MM.1S (cell line): ENCODE data around the gene PCED1B.

Source experiments
- DNase-seq: peaks from one replicate; pipeline ENCODE4 v3.0.0-alpha.2; 2015
- H2AFZ ChIP-seq: fragments of 300-600 bp; sonication (generic); 2 replicates; pipeline ENCODE4 v1.6.0; 2016; ENCODE audit warnings: antibody characterized with exemption, low read length
- H3F3A ChIP-seq: fragments of 300-600 bp; sonication (generic); 2 replicates; pipeline ENCODE4 v1.6.1; 2016; ENCODE audit warnings: mild to moderate bottlenecking, antibody characterized with exemption, low read length, moderate library complexity, mixed read lengths; ENCODE audit not compliant: insufficient read depth
- H3K27ac ChIP-seq: fragments of 300-600 bp; sonication (generic); 2 replicates; pipeline ENCODE4 v1.5.1; 2016; ENCODE audit warnings: mild to moderate bottlenecking, low read length
- H3K27me3 ChIP-seq: fragments of 300-600 bp; sonication (generic); replicated peaks from 2 replicates; pipeline ENCODE4 v1.6.0; 2016; ENCODE audit warnings: low read length; ENCODE audit not compliant: insufficient read depth
- H3K36me3 ChIP-seq: fragments of 300-600 bp; sonication (generic); replicated peaks from 2 replicates; pipeline ENCODE4 v1.6.1; 2016; ENCODE audit warnings: mild to moderate bottlenecking, low read length, mixed read lengths; ENCODE audit not compliant: insufficient read depth
- H3K4me1 ChIP-seq: fragments of 300-600 bp; sonication (generic); 2 replicates; pipeline ENCODE4 v1.6.1; 2016; ENCODE audit warnings: low read length, mixed read lengths
- H3K4me2 ChIP-seq: fragments of 300-600 bp; sonication (generic); 2 replicates; pipeline ENCODE4 v1.6.0; 2016; ENCODE audit warnings: low read depth, low read length
- H3K4me3 ChIP-seq: fragments of 300-600 bp; sonication (generic); 2 replicates; pipeline ENCODE4 v1.5.1; 2016; ENCODE audit warnings: low read length, mixed read lengths
- H3K79me2 ChIP-seq: fragments of 300-600 bp; sonication (generic); 2 replicates; pipeline ENCODE4 v1.6.1; 2016; ENCODE audit warnings: mixed run types, low read length, mixed read lengths
- H3K9ac ChIP-seq: fragments of 300-600 bp; sonication (generic); 2 replicates; pipeline ENCODE4 v1.6.1; 2016; ENCODE audit warnings: low read length, mixed read lengths
- H3K9me2 ChIP-seq: fragments of 300-600 bp; sonication (generic); replicated peaks from 2 replicates; pipeline ENCODE4 v1.6.1; 2016; ENCODE audit warnings: mild to moderate bottlenecking, low read length, mixed read lengths; ENCODE audit not compliant: insufficient read depth
- H3K9me3 ChIP-seq: fragments of 300-600 bp; sonication (generic); replicated peaks from 2 replicates; pipeline ENCODE4 v1.6.1; 2016; ENCODE audit warnings: mild to moderate bottlenecking, low read length, mixed read lengths; ENCODE audit not compliant: insufficient read depth
- H4K20me1 ChIP-seq: fragments of 300-600 bp; sonication (generic); 2 replicates; pipeline ENCODE4 v1.6.1; 2016; ENCODE audit warnings: mild to moderate bottlenecking, low read length, moderate library complexity, mixed read lengths; ENCODE audit not compliant: insufficient read depth
- CTCF ChIP-seq: fragments of 300-600 bp; sonication (generic); IDR thresholded peaks from 2 replicates; pipeline ENCODE4 v1.5.1; 2016; ENCODE audit warnings: antibody characterized with exemption, low read length, mixed read lengths
- EZH2 ChIP-seq: fragments of 300-600 bp; sonication (generic); optimal IDR thresholded peaks from 2 replicates; pipeline ENCODE3; 2017; ENCODE audit warnings: low read depth, mild to moderate bottlenecking, antibody characterized with exemption, low read length, mixed read lengths
- EZH2phosphoT487 ChIP-seq: fragments of 300-600 bp; sonication (generic); IDR thresholded peaks from 2 replicates; pipeline ENCODE4 v1.6.1; 2018; ENCODE audit warnings: antibody characterized with exemption, low read length

PCED1B gene

GRCh38 chr12:47249082-47249481, 169.7 kb downstream of the PCED1B start:
- Histone ChIP-seq H4K20me1 (no peaks in the 10 kb centered on the region), H2AFZ (no peak overlapping the region), H3K27ac (no peak overlapping the region), H3F3A (no peaks in the 10 kb centered on the region), H3K9me3 (no peaks in the 10 kb centered on the region), H3K27me3 (no peaks in the 10 kb centered on the region), H3K9ac (no peak overlapping the region), H3K79me2 (no peaks in the 10 kb centered on the region), H3K4me2 (no peak overlapping the region), H3K9me2 (no peaks in the 10 kb centered on the region), H3K4me3 (no peak overlapping the region), H3K4me1 (no peaks in the 10 kb centered on the region), H3K36me3 (no peaks in the 10 kb centered on the region)
- TF ChIP-seq EZH2 (no peak), CTCF (no peak), EZH2phosphoT487 (no peak)
- no peak for DNase-seq

GRCh38 chr12:47249719-47250357, 170.4 kb downstream of the PCED1B start:
- no peak overlapping the region for H3K4me3 ChIP-seq
- H3K9me2 ChIP-seq = no peaks in the 10 kb centered on the region
- no peak overlapping the region for H3K4me2 ChIP-seq
- H2AFZ ChIP-seq = no peak overlapping the region
- H3F3A ChIP-seq = no peaks in the 10 kb centered on the region
- DNase-seq = no peak
- no peaks in the 10 kb centered on the region for H4K20me1 ChIP-seq
- no peaks in the 10 kb centered on the region for H3K4me1 ChIP-seq
- H3K27ac ChIP-seq = no peak overlapping the region
- H3K79me2 ChIP-seq = no peaks in the 10 kb centered on the region
- no peaks in the 10 kb centered on the region for H3K27me3 ChIP-seq
- H3K36me3 ChIP-seq = no peaks in the 10 kb centered on the region
- H3K9ac ChIP-seq = no peak overlapping the region
- TF ChIP-seq EZH2phosphoT487 (no peak), EZH2 (no peak), CTCF (no peak)
- no peaks in the 10 kb centered on the region for H3K9me3 ChIP-seq

GRCh38 chr12:47251919-47252318, 172.5 kb downstream of the PCED1B start:
- Histone ChIP-seq H3K27me3 (no peaks in the 10 kb centered on the region), H4K20me1 (no peaks in the 10 kb centered on the region), H3K36me3 (no peaks in the 10 kb centered on the region), H2AFZ (no peak overlapping the region), H3K9me3 (no peaks in the 10 kb centered on the region), H3K9ac (no peak overlapping the region), H3K27ac (no peak overlapping the region), H3K9me2 (no peaks in the 10 kb centered on the region), H3K4me1 (no peaks in the 10 kb centered on the region), H3K79me2 (no peaks in the 10 kb centered on the region), H3F3A (no peaks in the 10 kb centered on the region), H3K4me2 (no peak overlapping the region), H3K4me3 (no peak overlapping the region)
- no peak for DNase-seq
- no peak for TF ChIP-seq CTCF
- TF ChIP-seq EZH2 = no peak
- TF ChIP-seq EZH2phosphoT487 = no peak
